PC-3 (cell line): Measurements from ENCODE around the gene SMNDC1. TPM values are rescaled to one million over a fixed set of nuclear protein-coding genes. Genes with fewer than 3 reads are reported as not detected.
A peak's percentile ranks its signal among the peaks of the same experiment; 100 is the strongest.

Experiments used
- ATAC-seq: fragments of 200-7000 bp; cut with Tn5 transposase; 2 replicates; pipeline ENCODE4 v1.9.1; 2020; ENCODE audit warnings: mild to moderate bottlenecking, moderate library complexity
- BruUV-seq: library from RNA; stranded (reverse); fragments of 400-500 nt; replicated peaks from 2 replicates; lab custom pipeline; 2021; lab: Mats Ljungman, UMichigan
- CTCF ChIA-PET: fragments of 300-600 bp; sonication (Branson Sonifier 250); formaldehyde crosslinking; loops from one replicate; lab custom pipeline; 2022; ENCODE audit warnings: antibody characterized with exemption; lab: Charles Lee
- POLR2A ChIA-PET: fragments of 300-600 bp; sonication (Branson Sonifier 250); formaldehyde crosslinking; loops from one replicate; lab custom pipeline; 2022; ENCODE audit warnings: antibody characterized with exemption; ENCODE audit not compliant: unreplicated experiment; lab: Charles Lee
- DNase-seq: peaks from one replicate; pipeline ENCODE4 v3.0.0-alpha.2; 2015
- H2AFZ ChIP-seq: fragments of 300-600 bp; sonication (generic); 2 replicates; pipeline ENCODE4 v1.6.0; 2016; ENCODE audit warnings: antibody characterized with exemption, low read length
- H3F3A ChIP-seq: fragments of 300-600 bp; sonication (generic); one replicate; pipeline ENCODE4 v1.6.0; 2017; ENCODE audit warnings: antibody characterized with exemption, low read length, control low read depth, mild to moderate bottlenecking; ENCODE audit not compliant: unreplicated experiment
- H3K27ac ChIP-seq: fragments of 300-600 bp; sonication (generic); 2 replicates; pipeline ENCODE4 v1.5.1; 2016; ENCODE audit warnings: mild to moderate bottlenecking, low read length
- H3K27me3 ChIP-seq: fragments of 300-600 bp; sonication (generic); 2 replicates; pipeline ENCODE4 v1.6.1; 2016; ENCODE audit warnings: low read length, mixed read lengths
- H3K36me3 ChIP-seq: fragments of 300-600 bp; sonication (generic); 2 replicates; pipeline ENCODE4 v1.6.1; 2016; ENCODE audit warnings: low read depth, mixed run types, low read length, mixed read lengths
- H3K4me1 ChIP-seq: fragments of 300-600 bp; sonication (generic); 2 replicates; pipeline ENCODE4 v1.5.1; 2016; ENCODE audit warnings: low read length; ENCODE audit not compliant: insufficient read depth
- H3K4me2 ChIP-seq: fragments of 300-600 bp; sonication (generic); 2 replicates; pipeline ENCODE4 v1.6.0; 2016; ENCODE audit warnings: low read length
- H3K4me3 ChIP-seq: fragments of 300-600 bp; sonication (generic); 2 replicates; pipeline ENCODE4 v1.5.1; 2016; ENCODE audit warnings: mild to moderate bottlenecking, low read length, mixed read lengths
- H3K79me2 ChIP-seq: fragments of 300-600 bp; sonication (generic); 2 replicates; pipeline ENCODE4 v1.6.1; 2017; ENCODE audit warnings: low read length, mixed read lengths
- H3K9ac ChIP-seq: fragments of 300-600 bp; sonication (generic); 2 replicates; pipeline ENCODE4 v1.6.0; 2016; ENCODE audit warnings: mild to moderate bottlenecking, low read length
- H3K9me2 ChIP-seq: fragments of 300-600 bp; sonication (generic); replicated peaks from 2 replicates; pipeline ENCODE4 v1.6.1; 2016; ENCODE audit warnings: mixed run types, low read length, mixed read lengths
- H3K9me3 ChIP-seq: fragments of 300-600 bp; sonication (generic); 2 replicates; pipeline ENCODE4 v1.6.1; 2016; ENCODE audit warnings: low read length, mixed read lengths
- H4K20me1 ChIP-seq: fragments of 300-600 bp; sonication (generic); 2 replicates; pipeline ENCODE4 v1.6.1; 2016; ENCODE audit warnings: low read length, mixed read lengths
- EZH2 ChIP-seq: fragments of 300-600 bp; sonication (generic); IDR thresholded peaks from one replicate; pipeline ENCODE4 v1.6.1; 2017; ENCODE audit warnings: antibody characterized with exemption, mild to moderate bottlenecking, low read length; ENCODE audit not compliant: unreplicated experiment
- EZH2phosphoT487 ChIP-seq: fragments of 300-600 bp; sonication (generic); IDR thresholded peaks from 2 replicates; pipeline ENCODE4 v1.6.1; 2018; ENCODE audit warnings: mild to moderate bottlenecking, antibody characterized with exemption, low read length, borderline replicate concordance
- intact Hi-C: fragments of 100-400 bp; cut with micrococcal nuclease; formaldehyde crosslinking; loops from 2 replicates; pipeline ENCODE4 v1.9.0; 2023
- total RNA-seq: library from RNA; depleted of rRNA; stranded (reverse); fragments of >200 nt; gene quantifications from 2 replicates; pipeline ENCODE4 v1.2.3, GENCODE V29; 2014
- TF ChIP-seq, protein P1 (sequence below): fragments of 300-600 bp; sonication (generic); conservative IDR thresholded peaks from 2 replicates; pipeline ENCODE4 v1.5.1; 2017; ENCODE audit warnings: antibody characterized with exemption, low read depth, mild to moderate bottlenecking, low read length

The SMNDC1 gene
- total RNA-seq, 1 experiment from 2014 or later, result 16.3 TPM

- no peak overlapping the region for H2AFZ ChIP-seq
- intact Hi-C loops, result no loop called here
These were observed 35.4 kb upstream of the SMNDC1 start for GRCh38 chr10:110340122-110340521.

DNA sequence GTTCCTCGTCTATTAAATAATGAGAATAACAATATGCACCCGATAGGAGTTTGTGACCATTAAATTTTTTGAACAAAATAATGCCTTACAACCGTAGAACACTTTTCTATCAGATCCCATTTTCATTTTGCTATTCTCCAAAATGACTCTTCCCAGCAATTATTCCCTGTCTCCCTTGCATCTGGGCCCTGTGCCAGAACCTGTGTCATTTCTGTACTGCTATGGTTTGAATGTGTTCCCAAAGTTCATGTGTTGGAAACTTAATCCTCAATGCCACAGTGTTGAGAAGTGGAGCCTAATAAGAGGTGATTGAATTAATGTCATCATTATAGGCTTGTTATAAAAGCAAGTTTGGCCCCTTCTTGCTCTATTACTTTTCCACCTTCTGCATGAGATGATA is 33.2 kb upstream of the SMNDC1 start:
- no peaks in the 10 kb centered on the region for H3K79me2 ChIP-seq
- H4K20me1 ChIP-seq, result no peaks in the 10 kb centered on the region
- no peak overlapping the region for H2AFZ ChIP-seq
- CTCF ChIA-PET, result no interaction called here
- no peak for ATAC-seq
- no peaks in the 10 kb centered on the region for H3K9me3 ChIP-seq
- H3K4me3 ChIP-seq, result no peak overlapping the region
- BruUV-seq, result no TSS peak
- no peaks in the 10 kb centered on the region for H3F3A ChIP-seq
- no peaks in the 10 kb centered on the region for H3K36me3 ChIP-seq
- peak; percentile 62 for DNase-seq
- H3K9ac ChIP-seq, result no peak overlapping the region
- H3K27me3 ChIP-seq, result no peaks in the 10 kb centered on the region
- no peak overlapping the region for H3K27ac ChIP-seq
- H3K9me2 ChIP-seq, result no peaks in the 10 kb centered on the region
- intact Hi-C loops, result no loop called here
- H3K4me2 ChIP-seq, result no peak overlapping the region
- POLR2A ChIA-PET, result no interaction called here
- peaks cover 30% of the 10 kb centered on the region for H3K4me1 ChIP-seq
- TF ChIP-seq EZH2phosphoT487 (no peak), EZH2 (no peak)
- TF ChIP-seq, protein P1, sequence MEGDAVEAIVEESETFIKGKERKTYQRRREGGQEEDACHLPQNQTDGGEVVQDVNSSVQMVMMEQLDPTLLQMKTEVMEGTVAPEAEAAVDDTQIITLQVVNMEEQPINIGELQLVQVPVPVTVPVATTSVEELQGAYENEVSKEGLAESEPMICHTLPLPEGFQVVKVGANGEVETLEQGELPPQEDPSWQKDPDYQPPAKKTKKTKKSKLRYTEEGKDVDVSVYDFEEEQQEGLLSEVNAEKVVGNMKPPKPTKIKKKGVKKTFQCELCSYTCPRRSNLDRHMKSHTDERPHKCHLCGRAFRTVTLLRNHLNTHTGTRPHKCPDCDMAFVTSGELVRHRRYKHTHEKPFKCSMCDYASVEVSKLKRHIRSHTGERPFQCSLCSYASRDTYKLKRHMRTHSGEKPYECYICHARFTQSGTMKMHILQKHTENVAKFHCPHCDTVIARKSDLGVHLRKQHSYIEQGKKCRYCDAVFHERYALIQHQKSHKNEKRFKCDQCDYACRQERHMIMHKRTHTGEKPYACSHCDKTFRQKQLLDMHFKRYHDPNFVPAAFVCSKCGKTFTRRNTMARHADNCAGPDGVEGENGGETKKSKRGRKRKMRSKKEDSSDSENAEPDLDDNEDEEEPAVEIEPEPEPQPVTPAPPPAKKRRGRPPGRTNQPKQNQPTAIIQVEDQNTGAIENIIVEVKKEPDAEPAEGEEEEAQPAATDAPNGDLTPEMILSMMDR, result no peak

More at GRCh38 chr10:110340122-110340521, 35.4 kb upstream of the SMNDC1 start:
- no peaks in the 10 kb centered on the region for H3K79me2 ChIP-seq
- DNase-seq, result no peak
- H3K27me3 ChIP-seq, result no peaks in the 10 kb centered on the region
- H3K4me3 ChIP-seq, result no peak overlapping the region
- H3F3A ChIP-seq, result no peaks in the 10 kb centered on the region
- no peak overlapping the region for H3K4me2 ChIP-seq
- no peak for TF ChIP-seq EZH2
- ATAC-seq, result no peak
- H3K9me3 ChIP-seq, result no peaks in the 10 kb centered on the region
- BruUV-seq, result no TSS peak
- no peaks in the 10 kb centered on the region for H3K9me2 ChIP-seq
- H3K36me3 ChIP-seq, result no peaks in the 10 kb centered on the region
- POLR2A ChIA-PET, result no interaction called here
- H3K27ac ChIP-seq, result no peak overlapping the region
- H4K20me1 ChIP-seq, result no peaks in the 10 kb centered on the region
- no peak overlapping the region for H3K9ac ChIP-seq
- CTCF ChIA-PET, result no interaction called here
- peaks cover 30% of the 10 kb centered on the region for H3K4me1 ChIP-seq

- CTCF ChIA-PET, result no interaction called here
- intact Hi-C loops, result no loop called here
These were observed 32.7 kb upstream of the SMNDC1 start for GRCh38 chr10:110337401-110337800.

More at GRCh38 chr10:110337401-110337800, 32.7 kb upstream of the SMNDC1 start:
- Histone ChIP-seq H3K27ac (no peak overlapping the region), H3K9ac (no peak overlapping the region), H3K9me2 (no peaks in the 10 kb centered on the region), H3K4me2 (no peak overlapping the region), H3K9me3 (no peaks in the 10 kb centered on the region), H3F3A (no peaks in the 10 kb centered on the region), H2AFZ (no peak overlapping the region), H3K4me1 (peaks cover 30% of the 10 kb centered on the region), H3K79me2 (no peaks in the 10 kb centered on the region), H3K27me3 (no peaks in the 10 kb centered on the region), H3K4me3 (no peak overlapping the region), H4K20me1 (no peaks in the 10 kb centered on the region), H3K36me3 (no peaks in the 10 kb centered on the region)
- DNase-seq (no peak), ATAC-seq (no peak)
- no TSS peak for BruUV-seq
- TF ChIP-seq EZH2phosphoT487 (no peak), EZH2 (no peak)
- TF ChIP-seq, protein P1, result no peak
- POLR2A ChIA-PET, result no interaction called here
